RWPE1 (cell line): ENCODE results near the gene DHX36.

Experiments
- CTCF ChIA-PET: fragments of 350-600 bp; sonication (Branson Sonifier 250); formaldehyde crosslinking; extraction: SDS; loops from one replicate; lab custom pipeline; 2021; lab: Yijun Ruan, JAX
- POLR2A ChIA-PET: fragments of 400-600 bp; formaldehyde crosslinking; extraction: SDS; loops from one replicate; lab custom pipeline; 2020; ENCODE audit warnings: antibody characterized with exemption; ENCODE audit not compliant: low non-redundant PET; lab: Yijun Ruan, JAX
- DNase-seq: peaks from one replicate; pipeline ENCODE4 v3.0.0; 2012; ENCODE audit warnings: low spot score
- H3K27ac ChIP-seq: fragments of 450-650 bp; 2 replicates; pipeline ENCODE4 v1.5.1; 2017
- CTCF ChIP-seq: fragments of 450-650 bp; conservative IDR thresholded peaks from 2 replicates; pipeline ENCODE4 v1.5.1; 2017; ENCODE audit warnings: low read depth, mild to moderate bottlenecking

The DHX36 gene

GRCh38 chr3:154349223-154349622 is 24.9 kb upstream of the DHX36 start:
- POLR2A ChIA-PET: no interaction called here

GRCh38 chr3:154345422-154346122 is 21.3 kb upstream of the DHX36 start:
- H3K27ac ChIP-seq: no peak overlapping the region
- CTCF ChIA-PET: no interaction called here
- DNase-seq: no peak
- POLR2A ChIA-PET: no interaction called here
- no peak for TF ChIP-seq CTCF

More at GRCh38 chr3:154349223-154349622, 24.9 kb upstream of the DHX36 start:
- no peak for TF ChIP-seq CTCF
- DNase-seq: no peak
- no peak overlapping the region for H3K27ac ChIP-seq
- CTCF ChIA-PET: no interaction called here

GRCh38 chr3:154338570-154338969 is 14.3 kb upstream of the DHX36 start:
- TF ChIP-seq CTCF: no peak
- H3K27ac ChIP-seq: no peak overlapping the region
- CTCF ChIA-PET: no interaction called here
- DNase-seq: no peak
- POLR2A ChIA-PET: no interaction called here

GRCh38 chr3:154338008-154338407 is 13.7 kb upstream of the DHX36 start:
- no peak for DNase-seq
- CTCF ChIA-PET: no interaction called here
- POLR2A ChIA-PET: no interaction called here
- no peak for TF ChIP-seq CTCF
- no peak overlapping the region for H3K27ac ChIP-seq

GRCh38 chr3:154334973-154335420 is 10.7 kb upstream of the DHX36 start:
- TF ChIP-seq CTCF: peak; percentile 61
- CTCF ChIA-PET: interaction anchor here (0.6 to 0.7 kb wide), 2 partner anchors 11 to 1357 kb away, joined by 3 to 4 read pairs; no protein-coding TSS in a partner anchor
- POLR2A ChIA-PET: no interaction called here
- H3K27ac ChIP-seq: no peak overlapping the region
- DNase-seq: peak; percentile 19

GRCh38 chr3:154327871-154328270 is 3.6 kb upstream of the DHX36 start:
- DNase-seq: no peak
- TF ChIP-seq CTCF: no peak
- H3K27ac ChIP-seq: no peak overlapping the region
- POLR2A ChIA-PET: no interaction called here
- CTCF ChIA-PET: no interaction called here
